Kidney (tissue), 14 donors: Measurements from ENCODE around the gene MED27. TPM values are rescaled to one million over a fixed set of nuclear protein-coding genes. Genes with fewer than 3 reads are reported as not detected.

Experiments
- DNase-seq, 5 donors: peaks; one replicate each; pipeline ENCODE4 v3.0.0-alpha.2; 2013 to 2020
- FAIRE-seq: peaks from 2 replicates; lab custom pipeline; 2012; peaks lifted over from hg19 to GRCh38; lab: Jason Lieb, UNC
- H3K27ac ChIP-seq, 2 donors: one replicate each; pipeline ENCODE4 v1.7.0; 2013; ENCODE audit warnings: low read depth in 2 of 2, low read length in 2 of 2, inconsistent platforms in 1 of 2
- H3K27me3 ChIP-seq: one replicate; pipeline ENCODE4 v1.7.1; 2013; ENCODE audit warnings: low read length, inconsistent platforms; ENCODE audit not compliant: control insufficient read depth, insufficient read depth
- H3K36me3 ChIP-seq, 3 donors: one replicate each; pipeline versions ENCODE4 v1.7.0 to v1.7.1; 2013; ENCODE audit warnings: low read length in 3 of 3, control low read depth in 1 of 3, inconsistent platforms in 1 of 3; ENCODE audit not compliant: insufficient read depth in 3 of 3, control insufficient read depth in 2 of 3
- H3K4me1 ChIP-seq, 3 donors: one replicate each; pipeline versions ENCODE4 v1.7.0 to v1.7.1; 2013; ENCODE audit warnings: low read length in 3 of 3, inconsistent platforms in 1 of 3, low read depth in 1 of 3; ENCODE audit not compliant: control insufficient read depth in 2 of 3, insufficient read depth in 2 of 3
- H3K4me3 ChIP-seq, 3 donors: one replicate each; pipeline versions ENCODE4 v1.7.0 to v1.8.1; 2013; ENCODE audit warnings: low read length in 3 of 3, control low read depth in 1 of 3, inconsistent platforms in 1 of 3
- H3K9ac ChIP-seq, 3 donors: one replicate each; pipeline versions ENCODE4 v1.7.0 to v1.7.1; 2013; ENCODE audit warnings: low read length in 3 of 3, control low read depth in 1 of 3, inconsistent platforms in 1 of 3
- H3K9me3 ChIP-seq, 3 donors: one replicate each; pipeline versions ENCODE4 v1.7.0 to v1.7.1; 2013; ENCODE audit warnings: low read length in 3 of 3, control low read depth in 1 of 3, inconsistent platforms in 1 of 3; ENCODE audit not compliant: control insufficient read depth in 2 of 3, insufficient read depth in 1 of 3
- CTCF ChIP-seq: IDR thresholded peaks from 3 replicates; pipeline ENCODE4 v1.5.1; 2012; ENCODE audit warnings: mild to moderate bottlenecking, moderate library complexity, borderline replicate concordance; ENCODE audit not compliant: insufficient read depth; ENCODE audit errors: extremely low read depth
- intact Hi-C: fragments of 100-400 bp; cut with DNase I; formaldehyde crosslinking; loops from one replicate; pipeline ENCODE4 v1.11.1; 2022
- polyA plus RNA-seq: library from polyadenylated mRNA; stranded (reverse); fragments of 350-450 nt; fragmentation: Illumina TruSeq; extraction: RNeasy Lipid Tissue Mini Kit (QIAGEN cat#74804); gene quantifications from one replicate; pipeline ENCODE4 v1.2.3, GENCODE V29; 2014; ENCODE audit warnings: low read depth, low replicate concordance; ENCODE audit not compliant: insufficient read depth
- total RNA-seq: library from RNA; stranded (reverse); fragmentation: NEBNext Ultra II Directional; extraction: Animal tissue kit (Norgen Biotek cat#: 25700); gene quantifications from one replicate; pipeline ENCODE4 v1.2.1, GENCODE V29; 2021
- donor health status: control.
- donor health status: control.
- donor health status: control.
- donor health status: control.
- donor health status: control.
- donor health status: DM: yes; HTN: yes; CAD: no.
- donor health status: Normal renal cell carcinoma (clear cell type).

MED27 gene
- total and polyA plus RNA-seq, 2 donors from 2014 or later = 15.9 to 23.1 TPM

GRCh38 chr9:131872006-131872405 is 207.7 kb downstream of the MED27 start:
- Histone ChIP-seq H3K4me1 (no peaks in the 10 kb centered on the region), H3K27me3 (no peaks in the 10 kb centered on the region), H3K9me3 (no peaks in the 10 kb centered on the region), H3K27ac (no peak overlapping the region), H3K4me3 (no peak overlapping the region), H3K9ac (no peak overlapping the region), H3K36me3 (no peaks in the 10 kb centered on the region)
- no peak for FAIRE-seq
- no peak for TF ChIP-seq CTCF
- DNase-seq = peak in 1 of 5 donors; percentile 40
- intact Hi-C loops = no loop called here

GRCh38 chr9:131870156-131870555 is 209.5 kb downstream of the MED27 start:
- Histone ChIP-seq H3K4me1 (no peaks in the 10 kb centered on the region), H3K27me3 (no peaks in the 10 kb centered on the region), H3K9me3 (no peaks in the 10 kb centered on the region), H3K4me3 (no peak overlapping the region), H3K27ac (no peak overlapping the region), H3K9ac (no peak overlapping the region), H3K36me3 (no peaks in the 10 kb centered on the region)
- intact Hi-C loops = no loop called here
- no peak for TF ChIP-seq CTCF
- no peak for FAIRE-seq
- DNase-seq = peak in 1 of 5 donors; percentile 39

- intact Hi-C loops = no loop called here
- Histone ChIP-seq H3K36me3 (no peaks in the 10 kb centered on the region), H3K27me3 (no peaks in the 10 kb centered on the region), H3K4me1 (no peaks in the 10 kb centered on the region), H3K9ac (no peak overlapping the region), H3K9me3 (no peaks in the 10 kb centered on the region), H3K27ac (no peak overlapping the region), H3K4me3 (no peak overlapping the region)
- DNase-seq (peak; percentile 26 to 53 (median 41)), FAIRE-seq (no peak)
- no peak for TF ChIP-seq CTCF
Observed at GRCh38 chr9:131869348-131869747, 210.3 kb downstream of the MED27 start.

GRCh38 chr9:131868766-131869165 is 210.9 kb downstream of the MED27 start:
- intact Hi-C loops = no loop called here
- Histone ChIP-seq H3K4me1 (no peaks in the 10 kb centered on the region), H3K36me3 (no peaks in the 10 kb centered on the region), H3K9me3 (no peaks in the 10 kb centered on the region), H3K27ac (no peak overlapping the region), H3K9ac (no peak overlapping the region), H3K27me3 (no peaks in the 10 kb centered on the region), H3K4me3 (no peak overlapping the region)
- FAIRE-seq = no peak
- no peak for TF ChIP-seq CTCF
- DNase-seq = peak in 1 of 5 donors; percentile 41
